ENCODE measurements around the gene CST8.
"Not testable (repeated sequence)": the region's sequence is repeated elsewhere in the genome, so short reads cannot be mapped to it uniquely, and the experiment has no call there.

The CST8 gene, protein sequence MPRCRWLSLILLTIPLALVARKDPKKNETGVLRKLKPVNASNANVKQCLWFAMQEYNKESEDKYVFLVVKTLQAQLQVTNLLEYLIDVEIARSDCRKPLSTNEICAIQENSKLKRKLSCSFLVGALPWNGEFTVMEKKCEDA

GRCh38 chr20:23490817-23491216 is at the start of gene CST8:
TSS of gene CST8 (plus strand) at chr20:23491117. CDS start at chr20:23491668, 551 bp downstream.
- no peak for DNase-seq (ENCODE audit: low spot score)

- DNase-seq (ENCODE audit: low spot score), result peak; percentile 86
These were observed 49.0 kb upstream of the CST8 start for GRCh38 chr20:23441850-23442313.

DNA sequence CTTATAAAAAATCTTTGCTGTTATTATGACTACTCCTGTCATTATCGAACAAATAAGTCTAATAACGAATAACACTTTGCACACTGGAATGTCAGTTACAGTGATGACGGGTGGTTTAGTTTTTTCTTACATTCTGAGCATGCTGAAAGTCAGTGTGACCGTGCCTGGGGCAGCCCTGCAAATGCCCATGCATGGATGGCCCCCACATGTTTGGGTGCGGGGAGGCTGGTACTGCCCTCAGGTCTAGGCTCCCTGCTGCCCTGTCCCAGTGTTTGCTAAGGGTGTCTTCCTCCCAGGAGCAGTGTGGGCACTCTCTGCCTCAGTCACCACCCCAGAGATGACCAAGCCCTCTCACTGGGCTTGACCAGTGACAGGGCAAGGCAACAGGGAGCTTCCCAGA is 48.5 kb upstream of the CST8 start:
- DNase-seq (ENCODE audit: low spot score), result no peak

GRCh38 chr20:23444859-23445258 is 46.1 kb upstream of the CST8 start:
- DNase-seq (ENCODE audit: low spot score), result no peak

GRCh38 chr20:23445596-23446217 is 45.2 kb upstream of the CST8 start:
- no peak for DNase-seq (ENCODE audit: low spot score)

- DNase-seq (ENCODE audit: low spot score), result peak; percentile 51
These were observed 44.4 kb upstream of the CST8 start for GRCh38 chr20:23446505-23446904.

DNA sequence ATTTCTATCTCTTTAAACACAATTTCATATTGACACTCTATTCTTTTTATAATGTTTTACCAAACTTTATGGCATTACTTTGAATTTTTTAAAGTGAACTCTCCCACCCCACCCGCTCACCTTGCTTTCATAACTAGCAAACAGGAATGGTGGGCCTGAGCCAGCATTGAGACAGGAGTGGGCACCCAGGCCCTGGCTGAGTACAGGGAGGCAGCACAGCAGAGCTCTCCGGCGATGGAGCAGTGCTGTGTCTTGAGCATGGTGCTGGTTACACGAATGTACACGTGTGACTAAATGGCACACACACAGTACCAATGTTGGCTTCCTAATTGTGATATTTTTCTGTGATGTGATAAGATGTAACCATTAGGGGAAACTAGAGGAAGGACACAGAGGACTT is 42.8 kb upstream of the CST8 start:
- DNase-seq (ENCODE audit: low spot score), result no peak

DNA sequence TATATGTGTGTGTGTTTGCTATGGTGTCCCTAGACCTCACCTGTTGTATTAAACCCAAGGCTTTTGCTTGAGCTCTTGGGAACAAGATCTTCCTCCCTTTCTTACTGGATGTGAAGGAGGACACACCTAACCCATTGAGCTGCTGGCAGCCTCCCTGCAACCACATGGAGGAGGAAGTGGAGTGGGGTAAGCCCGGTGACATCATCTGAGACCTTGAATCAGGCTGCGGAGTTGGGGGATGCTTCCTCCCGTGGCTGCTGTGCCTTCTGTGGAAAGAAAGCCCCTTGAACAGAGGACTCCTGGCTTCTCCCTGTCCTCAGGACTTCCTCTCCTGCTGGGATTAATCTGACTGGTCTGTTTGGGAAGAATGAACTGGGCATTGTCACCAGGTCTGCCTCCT is 41.5 kb upstream of the CST8 start:
- no peak for DNase-seq (ENCODE audit: low spot score)

DNA sequence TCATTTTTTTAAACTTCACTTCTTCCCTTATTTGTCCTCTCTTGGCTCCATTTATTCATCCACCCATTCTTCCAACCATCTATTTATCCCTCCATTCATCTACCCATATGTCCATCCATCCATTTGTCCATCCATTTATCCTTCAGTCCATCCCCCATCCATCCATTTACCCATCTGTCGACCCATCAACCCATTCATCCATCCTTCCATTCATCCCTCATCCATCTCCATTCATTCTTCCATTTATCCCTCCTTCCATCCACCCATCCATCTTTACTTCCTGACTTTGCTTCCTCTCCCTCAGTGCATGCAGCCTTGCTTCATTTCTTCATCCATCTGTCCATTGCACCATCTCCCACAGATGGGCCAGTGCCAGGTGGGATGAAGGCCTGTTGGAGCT is 40.0 kb upstream of the CST8 start:
- DNase-seq (ENCODE audit: low spot score), result no peak

DNA sequence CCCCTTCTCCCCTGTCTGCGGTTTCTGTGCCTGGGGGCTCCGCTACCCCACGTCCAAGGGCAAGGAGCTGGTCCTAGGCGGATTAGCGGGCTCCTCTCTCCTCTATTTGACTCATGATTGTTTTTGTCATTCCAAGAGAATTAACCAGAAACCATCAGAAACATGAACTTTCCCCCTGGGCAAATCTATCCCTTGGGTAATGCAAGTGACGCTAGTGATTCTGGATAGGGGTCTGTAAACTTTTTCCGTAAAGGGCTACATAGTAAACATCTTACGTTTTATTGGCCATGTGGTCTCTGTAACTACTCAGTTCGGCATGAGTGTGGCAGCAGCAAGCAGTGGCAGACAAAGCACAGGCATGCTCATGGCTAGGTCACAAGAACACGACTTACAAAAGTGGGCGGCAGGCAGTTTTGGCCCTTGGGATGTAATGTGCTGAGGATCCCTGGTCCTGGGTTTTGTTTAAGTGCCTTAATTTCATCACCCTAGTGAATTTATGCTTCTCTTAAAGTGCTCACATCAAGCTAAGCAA is 38.9 kb upstream of the CST8 start:
- DNase-seq (ENCODE audit: low spot score), result no peak

DNA sequence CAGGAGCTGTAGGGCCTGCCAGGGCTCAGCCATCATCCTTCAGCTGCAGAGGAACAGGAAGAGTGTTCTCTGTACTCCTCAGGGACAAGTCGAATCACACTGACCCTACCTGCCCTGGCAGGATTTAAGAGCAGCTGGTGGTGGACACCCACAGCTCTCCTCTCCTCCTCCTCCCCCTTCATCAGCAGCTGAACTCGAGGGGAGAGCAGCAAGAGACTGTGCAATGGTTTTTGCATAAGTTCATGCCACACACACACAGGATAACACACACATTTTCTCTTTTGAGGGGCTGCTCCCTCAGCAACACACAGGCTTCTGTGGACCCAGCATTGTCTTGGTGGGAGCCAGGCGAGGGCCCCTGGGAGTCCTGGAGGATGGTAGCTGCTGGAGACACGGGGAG is 38.1 kb upstream of the CST8 start, which contains the start of gene CST11:
Gene CST11, minus strand, starts transcription at position 101 of the 400 bp plus-strand sequence. Its CDS starts 65 bp downstream, at position 36.
- no peak for DNase-seq (ENCODE audit: low spot score)

DNA sequence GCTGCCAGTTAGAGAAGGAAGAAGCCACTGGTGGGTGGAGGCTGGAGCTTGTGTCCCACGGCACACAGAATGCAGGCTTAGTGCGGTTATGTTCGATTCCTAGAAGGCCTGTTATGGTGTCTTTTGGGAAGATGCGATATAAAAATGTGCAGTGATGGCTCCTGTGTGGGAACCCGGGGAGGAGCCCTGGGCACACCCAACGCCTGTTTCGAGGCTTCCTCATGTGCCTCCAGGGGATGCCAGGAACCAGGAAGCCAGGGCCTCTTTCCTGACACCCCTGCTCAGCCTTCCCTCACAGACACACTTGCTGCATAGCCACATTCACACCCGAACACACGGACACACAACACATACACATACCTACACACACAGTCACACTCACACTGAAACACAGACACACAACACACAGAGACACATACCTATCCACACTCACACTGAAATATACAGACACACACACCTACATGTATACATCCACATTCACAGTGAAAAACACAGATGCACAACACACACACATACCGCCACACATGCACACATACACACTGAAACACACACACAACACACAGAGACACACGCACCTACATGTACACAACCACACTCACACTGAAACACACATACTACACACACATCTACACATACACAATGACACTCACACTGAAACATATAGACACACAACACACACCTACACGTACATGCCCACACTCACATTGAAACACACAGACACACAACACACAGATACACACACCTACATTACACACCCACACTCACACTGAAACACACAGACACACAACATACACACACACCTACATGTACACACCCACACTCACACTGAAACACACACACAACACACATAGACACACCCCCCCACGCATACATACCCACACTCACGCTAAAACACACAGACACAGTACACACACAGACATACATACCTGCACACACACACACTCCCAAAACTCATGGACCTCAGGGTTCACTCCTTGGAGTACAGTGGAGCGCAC is 37.1 kb upstream of the CST8 start:
- DNase-seq (ENCODE audit: low spot score), result no peak

DNA sequence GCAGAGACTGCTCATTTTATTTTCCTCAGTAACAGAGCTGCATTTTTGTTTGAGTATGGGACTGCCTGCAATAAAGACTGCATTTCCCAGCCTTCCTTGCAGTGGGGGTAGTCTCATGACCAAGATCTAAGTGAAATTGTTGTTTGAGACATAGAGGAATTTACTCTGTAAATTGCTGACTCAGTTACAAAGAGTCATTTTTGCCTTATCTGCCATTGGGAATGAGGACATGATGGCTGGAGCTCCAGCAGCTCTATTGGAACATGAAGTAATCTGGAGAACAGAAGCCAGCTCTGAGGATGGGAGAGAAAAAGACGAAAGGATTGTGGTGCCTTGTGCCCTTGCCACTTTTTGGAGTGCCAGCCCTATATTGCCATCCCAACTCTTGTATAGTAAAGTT is 36.1 kb upstream of the CST8 start:
- DNase-seq (ENCODE audit: low spot score), result no peak

DNA sequence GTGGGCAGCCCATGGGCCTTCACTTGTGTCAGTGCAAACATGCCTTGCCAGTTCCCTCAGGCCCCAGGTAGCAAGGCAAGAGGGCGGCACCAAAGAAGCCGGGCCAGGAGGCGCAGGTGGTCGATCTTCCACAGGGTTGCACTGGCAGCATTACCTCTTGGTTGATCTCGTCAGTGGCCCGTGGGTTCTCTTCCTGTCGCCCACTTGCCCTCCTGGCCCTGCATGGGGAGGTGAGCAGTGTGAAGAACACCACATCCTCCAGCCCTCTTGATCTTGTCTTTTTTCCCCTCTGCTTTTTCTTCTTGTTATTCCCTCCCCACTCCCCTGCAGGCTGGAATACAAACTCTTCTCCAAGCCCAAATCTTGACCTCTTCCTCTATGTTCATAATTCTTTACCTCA is 35.3 kb upstream of the CST8 start:
- no peak for DNase-seq (ENCODE audit: low spot score)

DNA sequence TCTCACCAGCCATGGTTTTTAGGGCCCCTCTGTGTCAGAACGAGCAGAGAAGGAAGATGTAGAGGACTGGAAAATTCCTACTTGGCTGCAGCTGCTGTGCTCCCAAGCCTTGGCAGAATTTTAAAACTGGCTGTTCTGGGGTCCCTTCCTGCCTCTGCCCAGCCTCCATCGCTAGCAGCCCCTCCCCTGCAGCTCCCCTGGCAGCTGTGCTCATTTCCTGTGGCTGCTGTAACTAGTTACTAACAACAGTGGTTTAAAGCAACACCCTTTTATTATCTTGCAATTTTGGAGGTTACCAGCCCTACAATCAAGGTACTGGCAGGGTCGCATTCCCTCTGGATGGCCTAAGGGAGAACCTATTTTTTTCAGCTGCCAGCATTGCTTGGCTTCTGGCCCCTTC is 34.5 kb upstream of the CST8 start:
- DNase-seq (ENCODE audit: low spot score), result no peak

DNA sequence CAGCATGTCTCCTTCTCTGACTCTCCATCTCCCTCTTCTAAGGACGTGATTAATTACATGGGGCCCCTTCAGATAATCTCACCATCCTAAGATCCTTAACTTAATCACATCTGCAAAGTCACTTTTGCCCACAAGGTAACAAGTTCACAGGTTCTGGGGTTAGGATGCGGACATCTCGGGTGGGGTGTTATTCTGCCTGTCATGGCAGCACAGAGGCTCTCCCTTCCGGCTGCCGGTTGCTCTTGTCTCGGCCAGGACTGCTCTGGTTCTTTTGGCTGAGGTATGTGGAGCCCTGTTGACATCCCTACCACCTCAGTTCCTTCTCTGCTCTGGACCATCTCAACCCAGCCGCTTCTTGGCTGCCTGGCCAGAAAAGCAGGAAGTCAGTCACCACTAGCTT is 34.0 kb upstream of the CST8 start:
- DNase-seq (ENCODE audit: low spot score), result no peak

DNA sequence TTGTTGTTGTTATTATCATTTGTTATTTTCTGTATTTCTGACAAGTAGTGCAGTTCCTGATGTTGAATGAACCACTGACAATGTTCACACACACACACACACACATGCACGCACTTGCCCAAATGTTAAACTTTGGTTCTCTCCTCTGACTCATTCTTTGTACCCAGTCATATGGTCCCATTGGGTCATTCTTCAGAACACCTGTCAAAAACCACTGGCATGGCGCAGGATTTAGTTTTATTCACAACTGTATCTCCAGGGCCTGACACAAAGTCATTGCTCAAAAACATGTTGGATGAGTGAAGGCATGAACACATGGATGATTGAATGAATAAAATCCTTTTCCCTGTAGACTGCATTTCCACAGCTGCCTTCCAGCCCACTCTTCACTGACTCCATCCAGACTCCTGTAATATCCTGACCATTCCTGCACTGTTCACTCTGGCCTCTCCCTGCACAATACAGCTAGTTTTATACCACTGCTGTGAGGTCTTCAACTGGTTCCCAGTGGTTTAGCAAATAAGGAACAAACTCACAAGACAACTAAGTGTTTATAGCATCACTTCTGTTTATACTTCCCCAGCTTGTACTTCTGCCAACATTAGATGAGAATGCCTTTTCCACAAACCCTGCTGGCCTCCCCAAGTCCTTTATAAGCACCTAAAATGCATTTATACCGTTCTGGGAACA is 31.3 kb upstream of the CST8 start:
- DNase-seq (ENCODE audit: low spot score), result no peak

GRCh38 chr20:23461180-23461579 is 29.7 kb upstream of the CST8 start:
- DNase-seq (ENCODE audit: low spot score), result no peak

DNA sequence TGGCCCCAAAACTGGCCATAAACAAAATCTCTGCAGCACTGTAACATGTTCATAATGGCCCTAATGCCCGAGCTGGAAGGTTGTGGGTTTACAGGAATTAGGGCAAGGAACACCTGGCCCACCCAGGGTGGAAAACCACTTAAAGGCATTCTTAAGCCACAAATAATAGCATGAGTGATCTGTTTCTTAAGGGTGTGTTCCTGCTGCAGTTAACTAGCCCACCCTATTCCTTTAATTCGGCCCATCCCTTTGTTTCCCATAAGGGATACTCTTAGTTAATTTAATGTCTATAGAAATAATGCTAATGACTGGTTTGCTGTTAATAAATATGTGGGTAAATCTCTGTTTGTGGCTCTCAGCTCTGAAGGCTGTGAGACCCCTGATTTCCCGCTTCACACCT is 24.0 kb upstream of the CST8 start:
- DNase-seq (ENCODE audit: low spot score), result not testable (repeated sequence)

GRCh38 chr20:23472306-23472705 is 18.6 kb upstream of the CST8 start:
- DNase-seq (ENCODE audit: low spot score), result not testable (repeated sequence)

GRCh38 chr20:23473293-23473692 is 17.6 kb upstream of the CST8 start:
- DNase-seq (ENCODE audit: low spot score), result not testable (repeated sequence)

DNA sequence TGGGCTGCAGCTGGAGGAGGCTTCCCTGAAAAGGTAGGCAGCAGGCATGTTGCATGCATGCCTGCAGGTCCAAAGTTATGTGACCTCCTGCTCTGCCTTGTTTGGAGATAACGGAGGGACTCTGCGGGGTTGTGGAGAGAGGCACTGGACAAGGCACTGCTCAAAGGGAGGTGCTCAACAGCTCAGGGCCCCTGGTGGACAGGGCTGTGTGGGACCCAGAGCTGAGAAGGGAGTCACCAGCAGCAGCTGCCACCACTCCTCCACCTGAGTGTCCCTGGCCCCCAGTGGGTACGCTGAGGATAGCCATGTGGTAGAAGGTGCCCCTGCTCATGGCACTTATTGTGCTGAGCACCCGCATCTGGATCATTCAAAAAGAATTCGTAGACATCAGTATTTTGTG is 15.5 kb upstream of the CST8 start:
- DNase-seq (ENCODE audit: low spot score), result no peak
